OCI-LY1 (cell line): ENCODE results near the gene STK11.

Experiments used
- CTCF ChIP-seq: fragments of 200-600 bp; sonication (generic), shearing (Covaris generic); IDR thresholded peaks from 2 replicates; pipeline ENCODE4 v1.5.1; 2017; ENCODE audit warnings: mild to moderate bottlenecking, antibody characterized with exemption, low read length, moderate library complexity, mixed read lengths
- EZH2 ChIP-seq: fragments of 200-600 bp; sonication (generic), shearing (Covaris generic); IDR thresholded peaks from 2 replicates; pipeline ENCODE4 v1.8.0; 2017; ENCODE audit warnings: borderline replicate concordance, mixed run types, mild to moderate bottlenecking, antibody characterized with exemption, low read length, moderate library complexity, mixed read lengths

DNA sequence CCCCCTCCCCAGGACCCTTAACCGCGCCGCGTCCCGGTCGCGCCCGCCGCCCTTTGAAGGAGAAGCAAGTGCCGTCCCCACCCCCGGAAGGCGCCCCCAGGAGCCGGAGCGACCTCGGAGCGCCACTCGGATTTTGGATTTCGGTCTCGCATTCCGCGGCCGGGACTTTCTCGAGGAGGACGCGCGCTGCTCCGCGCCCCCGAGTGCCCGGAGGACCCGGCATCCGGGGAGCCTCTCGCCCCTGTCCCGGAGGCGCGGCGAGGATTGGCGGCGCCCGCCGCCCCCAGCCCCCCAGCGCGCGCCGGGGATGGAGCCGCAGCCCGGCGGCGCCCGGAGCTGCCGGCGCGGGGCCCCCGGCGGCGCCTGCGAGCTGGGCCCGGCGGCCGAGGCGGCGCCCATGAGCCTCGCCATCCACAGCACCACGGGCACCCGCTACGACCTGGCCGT, 44.4 kb downstream of the STK11 start:
- TF ChIP-seq CTCF (no peak), EZH2 (no peak)
